Peyer's patch (tissue), 4 donors: Measurements from ENCODE around the gene EFCAB14. TPM values are rescaled to one million over a fixed set of nuclear protein-coding genes. Genes with fewer than 3 reads are reported as not detected.
"Not testable (repeated sequence)": the region's sequence is repeated elsewhere in the genome, so short reads cannot be mapped to it uniquely, and the experiment has no call there.

Experiments used
- DNase-seq, 3 donors: peaks; one replicate each; pipeline ENCODE4 v3.0.0-alpha.2; 2017 to 2019
- H3K27ac ChIP-seq, 4 donors: fragments of 200-600 bp; sonication (generic); one replicate each; pipeline ENCODE4 v1.5.1; 2016 to 2019
- H3K27me3 ChIP-seq, 2 donors: fragments of 200-600 bp; sonication (generic); one replicate each; pipeline ENCODE4 v1.5.1; 2019
- H3K36me3 ChIP-seq, 3 donors: fragments of 200-600 bp; sonication (generic); one replicate each; pipeline ENCODE4 v1.5.1; 2016 to 2019
- H3K4me1 ChIP-seq, 4 donors: fragments of 200-600 bp; sonication (generic); one replicate each; pipeline ENCODE4 v1.5.1; 2016 to 2019
- H3K4me3 ChIP-seq, 4 donors: fragments of 200-600 bp; sonication (generic); 1 replicate in 3 of 4; 2 replicates in 1 of 4; pipeline ENCODE4 v1.5.1; 2016 to 2019; ENCODE audit warnings: mild to moderate bottlenecking in 1 of 4
- H3K9me3 ChIP-seq, 4 donors: fragments of 200-600 bp; sonication (generic); one replicate each; pipeline ENCODE4 v1.5.1; 2016 to 2019; ENCODE audit warnings: mild to moderate bottlenecking in 1 of 4
- POLR2A ChIP-seq, 2 donors: fragments of 450-650 bp; IDR thresholded peaks; one replicate each; pipeline ENCODE4 v1.5.1; 2017; ENCODE audit warnings: antibody characterized with exemption in 2 of 2, mild to moderate bottlenecking in 2 of 2, moderate library complexity in 2 of 2
- total RNA-seq, 4 donors: library from RNA; depleted of rRNA; stranded (reverse); fragments of >200 nt; gene quantifications; one replicate each; pipeline ENCODE4 v1.1.0, GENCODE V29; 2016
- TF ChIP-seq, protein P1 (sequence below), 6 experiments: fragments of 450-650 bp in 4 of 6; fragments of 200-600 bp in 2 of 6; sonication (generic) in 1 of 6; IDR thresholded peaks; one replicate each; pipeline ENCODE4 v1.5.1; 2017 to 2019; ENCODE audit warnings: antibody characterized with exemption in 6 of 6, mild to moderate bottlenecking in 3 of 6, moderate library complexity in 1 of 6

Gene EFCAB14
- total RNA-seq, 4 donors from 2014 or later: 86.6 to 153 (median 96.9) TPM

DNA sequence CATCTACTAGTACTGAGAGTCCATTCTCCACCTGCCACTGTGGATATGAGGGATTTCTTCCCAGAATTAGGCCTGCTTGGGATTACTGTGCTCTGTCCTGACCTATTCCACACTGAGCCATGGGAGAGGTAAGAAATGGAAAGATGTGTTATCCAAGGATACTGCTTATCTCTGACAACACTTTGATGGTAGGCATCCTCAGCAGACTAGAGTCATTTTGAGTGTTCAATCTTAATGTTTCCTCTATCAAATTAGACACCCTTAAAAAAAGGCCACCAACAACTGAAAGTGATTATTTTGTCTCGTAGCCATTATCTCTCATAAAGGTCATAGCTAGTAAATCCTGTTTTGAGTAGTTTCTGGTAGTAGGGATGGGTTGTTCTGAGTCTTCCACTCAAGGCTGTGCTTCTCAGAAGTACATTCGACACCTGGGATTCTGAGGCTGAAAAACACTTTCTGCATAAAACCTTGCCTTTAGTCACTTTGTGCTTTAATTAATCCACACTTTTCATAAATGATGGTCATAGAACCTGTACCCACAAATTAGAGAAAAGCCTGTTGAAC is 59.5 kb downstream of the EFCAB14 start:
- H3K27ac ChIP-seq: no peak overlapping the region
- H3K27me3 ChIP-seq: no peaks in the 10 kb centered on the region
- TF ChIP-seq, protein P1, sequence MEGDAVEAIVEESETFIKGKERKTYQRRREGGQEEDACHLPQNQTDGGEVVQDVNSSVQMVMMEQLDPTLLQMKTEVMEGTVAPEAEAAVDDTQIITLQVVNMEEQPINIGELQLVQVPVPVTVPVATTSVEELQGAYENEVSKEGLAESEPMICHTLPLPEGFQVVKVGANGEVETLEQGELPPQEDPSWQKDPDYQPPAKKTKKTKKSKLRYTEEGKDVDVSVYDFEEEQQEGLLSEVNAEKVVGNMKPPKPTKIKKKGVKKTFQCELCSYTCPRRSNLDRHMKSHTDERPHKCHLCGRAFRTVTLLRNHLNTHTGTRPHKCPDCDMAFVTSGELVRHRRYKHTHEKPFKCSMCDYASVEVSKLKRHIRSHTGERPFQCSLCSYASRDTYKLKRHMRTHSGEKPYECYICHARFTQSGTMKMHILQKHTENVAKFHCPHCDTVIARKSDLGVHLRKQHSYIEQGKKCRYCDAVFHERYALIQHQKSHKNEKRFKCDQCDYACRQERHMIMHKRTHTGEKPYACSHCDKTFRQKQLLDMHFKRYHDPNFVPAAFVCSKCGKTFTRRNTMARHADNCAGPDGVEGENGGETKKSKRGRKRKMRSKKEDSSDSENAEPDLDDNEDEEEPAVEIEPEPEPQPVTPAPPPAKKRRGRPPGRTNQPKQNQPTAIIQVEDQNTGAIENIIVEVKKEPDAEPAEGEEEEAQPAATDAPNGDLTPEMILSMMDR (IDR thresholded peaks at IDR 0.05): no peak
- TF ChIP-seq POLR2A (IDR thresholded peaks at IDR 0.05): no peak
- peaks cover 0 to 55% (median 0%) of the 10 kb centered on the region in 3 donors for H3K36me3 ChIP-seq
- no peaks in the 10 kb centered on the region for H3K9me3 ChIP-seq
- DNase-seq: no peak
- no peaks in the 10 kb centered on the region for H3K4me1 ChIP-seq
- no peak overlapping the region for H3K4me3 ChIP-seq

DNA sequence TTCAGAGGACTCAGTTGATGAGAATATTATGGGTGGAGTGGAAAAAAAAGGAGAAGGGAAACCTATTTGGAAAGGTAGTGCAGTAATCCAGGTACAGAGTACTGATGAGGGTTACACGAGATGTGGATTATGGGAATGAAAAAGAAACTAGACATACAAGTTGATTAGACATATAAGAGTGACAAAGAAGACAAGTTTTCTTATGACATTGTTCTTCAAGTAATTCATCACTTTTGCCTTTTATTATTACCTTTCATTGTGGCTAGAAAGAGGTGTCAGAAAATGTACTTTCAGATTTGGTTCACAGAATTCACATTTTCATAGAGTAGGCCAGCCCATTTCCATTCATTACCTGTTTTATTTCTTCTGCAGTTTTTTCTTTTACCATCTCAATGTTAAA is 61.1 kb downstream of the EFCAB14 start:
- Histone ChIP-seq H3K9me3 (no peaks in the 10 kb centered on the region), H3K4me3 (no peak overlapping the region), H3K36me3 (peaks cover 0 to 46% (median 0%) of the 10 kb centered on the region in 3 donors), H3K4me1 (peaks cover 0 to 3% (median 0%) of the 10 kb centered on the region in 4 donors), H3K27me3 (no peaks in the 10 kb centered on the region), H3K27ac (no peak overlapping the region)
- no peak for DNase-seq
- no peak for TF ChIP-seq POLR2A (IDR thresholded peaks at IDR 0.05)

DNA sequence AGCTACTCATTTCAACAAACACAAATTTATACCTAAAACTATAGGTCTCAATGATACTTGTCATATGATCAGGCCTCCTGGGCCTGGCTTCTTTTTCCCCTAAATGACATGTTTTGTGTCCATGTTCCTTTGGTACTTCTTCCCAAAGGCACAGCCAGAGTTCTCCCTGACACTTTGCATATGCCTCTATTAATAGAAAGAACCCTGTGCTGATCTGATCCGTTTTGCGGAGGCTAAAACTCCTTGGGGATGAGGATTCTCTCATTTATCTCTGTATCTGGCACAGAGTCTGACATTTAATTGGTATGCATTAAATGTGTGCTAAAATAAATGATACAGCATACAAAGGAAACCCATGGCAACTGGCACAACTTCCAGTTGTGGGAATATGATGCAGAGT is 62.3 kb downstream of the EFCAB14 start:
- TF ChIP-seq, protein P1 (IDR thresholded peaks at IDR 0.05): no peak
- TF ChIP-seq POLR2A (IDR thresholded peaks at IDR 0.05): no peak
- H3K9me3 ChIP-seq: no peaks in the 10 kb centered on the region
- DNase-seq: no peak
- no peak overlapping the region for H3K4me3 ChIP-seq
- peaks cover 0 to 3% (median 0%) of the 10 kb centered on the region in 4 donors for H3K4me1 ChIP-seq
- no peak overlapping the region for H3K27ac ChIP-seq
- no peaks in the 10 kb centered on the region for H3K27me3 ChIP-seq
- peaks cover 0 to 53% (median 0%) of the 10 kb centered on the region in 3 donors for H3K36me3 ChIP-seq

DNA sequence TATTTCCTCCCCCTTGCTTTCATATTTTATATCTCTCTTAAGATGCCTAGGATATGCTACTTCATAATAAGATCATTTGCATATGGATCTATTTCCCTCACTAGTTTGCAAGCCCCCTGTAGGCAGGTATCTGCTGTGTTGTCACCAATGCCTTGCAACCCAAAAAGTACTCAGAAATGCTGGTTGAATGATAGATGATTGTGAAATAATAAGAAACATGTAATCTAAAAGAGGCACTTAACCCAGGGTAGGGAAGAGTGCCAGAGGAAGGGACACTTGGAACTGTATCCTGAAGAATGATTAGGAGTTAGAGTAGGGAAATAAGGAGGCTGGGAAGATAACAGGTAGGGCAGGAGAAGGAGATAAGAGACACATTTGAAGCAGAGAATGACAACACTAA is 63.1 kb downstream of the EFCAB14 start:
- no peak for DNase-seq
- H3K4me1 ChIP-seq: peaks cover 0 to 3% (median 0%) of the 10 kb centered on the region in 4 donors
- H3K27me3 ChIP-seq: no peaks in the 10 kb centered on the region
- TF ChIP-seq, protein P1 (IDR thresholded peaks at IDR 0.05): no peak
- TF ChIP-seq POLR2A (IDR thresholded peaks at IDR 0.05): no peak
- H3K27ac ChIP-seq: no peak overlapping the region
- H3K4me3 ChIP-seq: no peak overlapping the region
- H3K36me3 ChIP-seq: peaks cover 0 to 54% (median 0%) of the 10 kb centered on the region in 3 donors
- H3K9me3 ChIP-seq: no peaks in the 10 kb centered on the region

DNA sequence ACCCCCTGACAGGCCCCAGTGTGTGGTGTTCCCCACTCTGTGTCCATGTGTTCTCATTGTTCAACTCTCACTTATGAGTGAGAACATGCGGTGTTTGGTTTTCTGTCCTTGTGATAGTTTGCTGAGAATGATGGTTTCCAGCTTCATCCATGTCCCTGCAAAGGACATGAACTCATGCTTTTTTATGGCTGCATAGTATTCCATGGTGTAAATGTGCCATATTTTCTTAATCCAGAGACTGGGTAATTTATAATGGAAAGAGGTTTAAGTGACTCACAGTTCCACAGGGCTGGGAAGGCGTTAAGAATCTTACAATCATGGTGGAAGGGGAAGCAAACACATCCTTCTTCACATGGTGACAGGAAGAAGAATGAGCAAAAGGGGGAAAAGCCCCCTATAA is 64.2 kb downstream of the EFCAB14 start:
- H3K9me3 ChIP-seq, DNase-seq, H3K4me1 ChIP-seq, H3K4me3 ChIP-seq, H3K27me3 ChIP-seq, H3K27ac ChIP-seq: not testable (repeated sequence)
- peaks cover 0 to 65% (median 0%) of the 10 kb centered on the region in 3 donors for H3K36me3 ChIP-seq

DNA sequence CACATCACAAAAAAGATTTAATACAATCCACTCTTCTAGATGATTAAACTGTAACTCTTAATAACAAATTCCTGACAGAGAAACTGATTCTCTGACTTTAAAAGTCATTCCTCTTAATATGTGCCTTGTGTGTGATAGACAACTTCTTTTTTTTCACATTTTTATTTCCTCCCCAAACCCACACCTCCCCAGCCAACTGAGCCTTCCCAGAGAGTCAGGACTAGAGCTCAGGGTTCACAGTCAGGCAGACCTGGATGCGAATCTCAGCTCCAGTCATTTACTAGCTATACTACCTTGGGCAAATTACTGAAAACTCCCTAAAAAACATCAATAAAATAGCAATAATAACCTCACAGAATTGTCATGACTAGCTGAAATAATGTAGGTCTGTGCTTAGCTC is 64.9 kb downstream of the EFCAB14 start:
- Histone ChIP-seq H3K36me3 (peaks cover 0 to 62% (median 0%) of the 10 kb centered on the region in 3 donors), H3K4me1 (peaks cover 0 to 3% (median 0%) of the 10 kb centered on the region in 4 donors), H3K9me3 (no peaks in the 10 kb centered on the region), H3K27me3 (no peaks in the 10 kb centered on the region), H3K27ac (peak overlapping the region in 2 of 4 donors; percentile 39 to 53), H3K4me3 (peak overlapping the region in 1 of 4 donors; percentile 10)
- no peak for TF ChIP-seq POLR2A (IDR thresholded peaks at IDR 0.05)
- TF ChIP-seq, protein P1 (IDR thresholded peaks at IDR 0.05): no peak
- no peak for DNase-seq
